ENCODE results near the gene CAPZB.

DNA sequence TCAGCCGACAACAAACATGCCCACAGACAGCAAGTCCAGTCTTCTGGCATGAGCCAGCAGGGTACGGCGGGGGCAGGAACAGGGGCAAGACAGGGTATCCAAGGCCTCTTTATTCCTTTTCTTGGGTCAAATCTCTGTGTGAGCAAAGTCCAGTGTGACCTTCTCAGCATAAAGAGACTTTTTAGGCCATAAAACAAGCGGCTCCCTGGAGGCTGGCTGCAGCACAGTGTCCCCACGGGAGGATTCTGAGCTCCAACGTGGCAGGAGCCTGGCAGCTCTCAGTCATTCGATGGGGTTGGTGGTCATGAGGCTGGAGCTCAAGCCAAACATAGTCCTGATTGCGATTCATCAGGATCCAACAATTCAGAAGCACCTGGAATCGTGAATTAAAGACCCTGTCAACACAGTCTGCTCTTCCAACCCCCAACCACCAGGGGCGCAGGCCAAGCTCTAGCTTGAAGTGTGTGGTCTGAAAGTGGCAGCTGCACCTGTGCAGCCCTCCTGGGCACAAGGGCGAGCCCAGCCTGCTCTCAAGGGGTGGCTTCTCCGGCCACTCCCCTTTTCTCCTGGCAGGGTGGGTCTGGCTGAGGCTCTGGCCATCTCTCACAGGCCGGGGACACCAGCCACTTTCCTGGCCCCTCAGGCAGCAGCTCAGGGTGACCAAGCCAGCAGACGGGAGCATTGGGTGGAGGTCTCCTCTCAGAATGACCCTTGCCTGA, 111.1 kb downstream of the CAPZB start:
- TF ChIP-seq, protein P1, sequence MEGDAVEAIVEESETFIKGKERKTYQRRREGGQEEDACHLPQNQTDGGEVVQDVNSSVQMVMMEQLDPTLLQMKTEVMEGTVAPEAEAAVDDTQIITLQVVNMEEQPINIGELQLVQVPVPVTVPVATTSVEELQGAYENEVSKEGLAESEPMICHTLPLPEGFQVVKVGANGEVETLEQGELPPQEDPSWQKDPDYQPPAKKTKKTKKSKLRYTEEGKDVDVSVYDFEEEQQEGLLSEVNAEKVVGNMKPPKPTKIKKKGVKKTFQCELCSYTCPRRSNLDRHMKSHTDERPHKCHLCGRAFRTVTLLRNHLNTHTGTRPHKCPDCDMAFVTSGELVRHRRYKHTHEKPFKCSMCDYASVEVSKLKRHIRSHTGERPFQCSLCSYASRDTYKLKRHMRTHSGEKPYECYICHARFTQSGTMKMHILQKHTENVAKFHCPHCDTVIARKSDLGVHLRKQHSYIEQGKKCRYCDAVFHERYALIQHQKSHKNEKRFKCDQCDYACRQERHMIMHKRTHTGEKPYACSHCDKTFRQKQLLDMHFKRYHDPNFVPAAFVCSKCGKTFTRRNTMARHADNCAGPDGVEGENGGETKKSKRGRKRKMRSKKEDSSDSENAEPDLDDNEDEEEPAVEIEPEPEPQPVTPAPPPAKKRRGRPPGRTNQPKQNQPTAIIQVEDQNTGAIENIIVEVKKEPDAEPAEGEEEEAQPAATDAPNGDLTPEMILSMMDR (IDR thresholded peaks at IDR 0.05) = peak in 1 of 5 experiments; percentile 8
- no peak for TF ChIP-seq POLR2A (IDR thresholded peaks at IDR 0.05)
